NCI-H1105 treated with DMSO at 0.1 percent for 48 hours (cell line): ENCODE measurements around the gene TBC1D22A.

Experiments used
- DNase-seq: peaks from one replicate; lab custom pipeline; 2025; lab: John Stamatoyannopoulos, UW

Gene TBC1D22A

DNA sequence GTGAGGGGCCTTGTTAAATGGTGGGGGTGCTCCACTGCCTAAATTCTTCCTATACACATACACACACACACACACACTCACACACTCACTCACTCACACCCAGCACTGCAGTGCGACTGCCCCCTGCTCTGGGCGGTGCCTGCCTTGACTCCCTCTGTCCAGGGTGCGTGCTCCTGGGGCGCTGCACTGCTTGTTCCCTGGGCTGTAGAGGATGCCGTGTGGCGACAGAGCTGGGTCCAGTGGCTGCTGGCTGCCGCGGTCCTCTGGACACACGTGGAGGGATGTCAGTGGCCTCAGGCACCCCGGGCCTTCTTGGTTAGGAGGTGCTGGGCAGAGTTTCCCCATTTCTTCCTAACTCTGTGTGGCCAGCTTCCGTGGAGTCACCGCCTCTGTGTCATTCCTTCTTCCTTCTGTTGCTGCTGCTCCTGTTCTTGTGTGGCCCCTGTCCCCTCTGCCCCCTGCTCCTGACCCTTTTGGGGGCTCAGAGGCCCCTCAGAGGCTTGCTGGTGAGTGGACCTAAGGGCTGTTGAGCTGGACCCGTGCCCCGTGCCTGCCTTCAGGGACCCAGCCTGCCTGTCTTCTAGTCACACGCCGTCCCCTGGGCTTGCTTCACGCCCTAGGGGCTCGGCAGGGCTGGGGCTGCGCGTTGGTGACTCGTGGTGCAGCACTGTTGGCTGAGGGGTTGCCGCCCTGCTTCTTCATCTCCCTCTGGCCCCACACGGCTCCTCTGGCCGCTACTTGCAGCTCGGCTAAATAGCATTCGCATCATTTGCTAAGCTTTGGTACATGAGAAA lies 147.0 kb downstream of the TBC1D22A start:
- no peak for DNase-seq

DNA sequence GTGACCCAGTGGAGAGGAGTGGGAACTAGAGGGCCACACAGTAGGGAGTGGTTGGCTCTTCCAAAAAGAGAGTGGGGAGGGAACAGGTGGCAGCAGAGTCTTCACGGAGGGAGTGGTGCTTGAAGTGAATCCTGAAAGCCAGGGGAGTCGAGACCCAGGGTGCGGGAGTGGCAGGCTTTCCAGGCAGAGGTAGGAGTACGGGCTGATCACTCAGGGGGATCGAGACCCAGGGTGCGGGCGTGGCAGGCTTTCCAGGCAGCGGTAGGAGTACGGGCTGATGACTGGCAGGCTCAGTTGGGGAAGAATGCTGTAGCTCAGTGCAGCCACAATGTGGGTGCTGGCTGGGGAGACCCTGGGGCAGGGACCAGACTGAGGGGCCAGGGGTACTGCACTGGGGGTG lies 148.2 kb downstream of the TBC1D22A start:
- no peak for DNase-seq

DNA sequence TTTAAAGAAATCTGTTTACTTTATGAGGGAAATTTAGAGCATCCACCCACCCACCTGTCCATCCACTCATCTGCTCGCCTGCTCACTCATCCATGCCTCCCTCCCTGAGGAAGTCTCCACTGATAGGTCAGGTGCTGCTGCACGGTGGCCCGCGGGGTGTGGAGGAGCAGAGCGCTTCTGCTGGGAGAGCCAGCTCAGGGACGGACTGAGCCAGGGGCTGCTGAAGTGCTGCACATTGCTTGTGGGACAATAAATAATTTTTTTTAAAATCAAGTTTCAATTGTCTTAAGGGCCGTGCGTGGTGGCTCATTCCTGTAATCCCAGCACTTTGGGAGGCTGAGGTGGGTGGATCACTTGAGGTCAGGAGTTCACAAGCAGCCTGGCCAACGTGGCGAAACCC lies 148.9 kb downstream of the TBC1D22A start:
- DNase-seq = no peak

DNA sequence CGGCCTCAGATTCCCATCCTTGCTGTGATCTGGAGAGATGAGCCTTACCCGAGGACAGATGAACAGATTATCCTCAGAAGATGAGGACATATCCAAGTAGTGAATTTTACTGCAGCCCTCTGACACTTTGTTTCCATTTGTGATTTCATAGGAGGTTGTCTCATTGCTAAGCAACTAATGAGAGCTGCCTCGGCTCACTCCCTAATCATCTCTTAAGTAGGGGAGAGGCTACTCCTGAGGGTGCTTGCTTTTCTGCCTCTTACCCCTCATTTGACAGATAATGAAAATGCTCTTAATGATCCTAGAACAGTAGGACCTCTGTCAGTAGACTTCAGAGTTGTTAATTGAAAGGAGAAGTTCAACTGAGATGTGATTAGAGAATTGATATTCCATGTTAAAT lies 150.9 kb downstream of the TBC1D22A start:
- peak; percentile 38 for DNase-seq

DNA sequence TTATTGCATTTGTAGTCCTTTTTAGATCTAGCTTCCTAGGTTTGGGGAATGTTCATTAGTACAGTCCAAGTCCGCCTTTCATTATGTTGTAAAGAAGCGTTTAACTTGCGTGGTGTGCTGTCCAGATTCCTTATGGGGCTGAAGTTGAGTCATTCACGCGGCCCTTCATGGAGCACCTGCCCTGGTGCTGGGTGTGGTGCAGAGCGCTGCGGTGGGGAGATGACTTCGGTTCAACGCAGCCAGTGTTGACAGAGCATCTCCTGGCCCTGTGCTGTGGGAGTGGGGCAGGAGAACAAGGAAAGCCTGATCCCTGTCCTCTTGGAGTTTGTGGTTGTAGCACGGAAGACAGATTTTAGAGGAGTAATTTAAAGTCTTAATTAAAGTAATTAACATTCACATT lies 152.0 kb downstream of the TBC1D22A start:
- DNase-seq = no peak

DNA sequence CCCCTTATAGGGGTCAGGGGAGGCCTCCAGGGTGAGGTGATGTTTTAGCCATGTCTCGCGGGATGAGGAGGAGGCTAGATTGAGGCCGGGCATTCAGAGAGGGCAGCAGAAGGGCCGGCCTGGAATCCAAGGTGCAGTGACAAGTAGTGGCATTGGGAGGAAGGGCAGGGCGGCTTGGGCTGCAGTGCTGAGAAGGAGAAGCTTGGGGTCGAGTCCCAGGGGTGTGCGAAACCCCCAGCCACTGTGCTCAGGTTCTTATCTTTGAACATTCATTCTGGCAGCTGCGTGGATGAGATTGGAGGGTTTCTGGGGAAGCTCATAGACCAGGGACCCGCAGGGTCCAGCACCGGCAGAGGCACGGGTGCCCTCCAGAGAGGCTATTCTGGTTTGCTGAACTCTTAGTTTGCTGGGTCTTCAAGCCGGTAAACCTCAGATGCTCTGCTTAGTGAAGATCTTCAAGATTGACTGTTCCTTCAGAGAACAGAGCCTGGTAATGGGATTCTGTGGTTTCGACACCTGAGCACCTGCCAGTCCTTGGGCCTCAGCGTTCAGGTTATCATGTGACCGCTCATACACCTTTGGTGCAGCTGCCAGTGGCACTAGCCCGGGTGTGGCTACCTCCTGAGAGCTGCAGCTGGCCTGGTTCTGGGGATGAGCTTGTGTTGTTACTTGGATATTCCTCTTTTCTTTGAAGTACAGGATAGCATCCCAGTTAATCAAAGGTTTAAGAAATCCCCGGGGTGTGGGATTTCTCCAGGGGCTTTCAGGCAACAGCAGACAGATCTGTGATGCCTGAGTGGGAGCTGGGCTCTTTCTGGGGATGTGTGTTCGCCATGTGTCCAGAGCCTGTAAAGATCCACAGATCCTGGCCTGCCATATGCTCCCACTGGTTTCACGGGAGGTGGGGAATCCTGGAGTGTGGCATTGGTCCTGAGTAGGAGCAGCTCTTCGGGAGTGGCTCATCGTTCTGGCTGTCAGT lies 152.8 kb downstream of the TBC1D22A start:
- DNase-seq = peak; percentile 62

DNA sequence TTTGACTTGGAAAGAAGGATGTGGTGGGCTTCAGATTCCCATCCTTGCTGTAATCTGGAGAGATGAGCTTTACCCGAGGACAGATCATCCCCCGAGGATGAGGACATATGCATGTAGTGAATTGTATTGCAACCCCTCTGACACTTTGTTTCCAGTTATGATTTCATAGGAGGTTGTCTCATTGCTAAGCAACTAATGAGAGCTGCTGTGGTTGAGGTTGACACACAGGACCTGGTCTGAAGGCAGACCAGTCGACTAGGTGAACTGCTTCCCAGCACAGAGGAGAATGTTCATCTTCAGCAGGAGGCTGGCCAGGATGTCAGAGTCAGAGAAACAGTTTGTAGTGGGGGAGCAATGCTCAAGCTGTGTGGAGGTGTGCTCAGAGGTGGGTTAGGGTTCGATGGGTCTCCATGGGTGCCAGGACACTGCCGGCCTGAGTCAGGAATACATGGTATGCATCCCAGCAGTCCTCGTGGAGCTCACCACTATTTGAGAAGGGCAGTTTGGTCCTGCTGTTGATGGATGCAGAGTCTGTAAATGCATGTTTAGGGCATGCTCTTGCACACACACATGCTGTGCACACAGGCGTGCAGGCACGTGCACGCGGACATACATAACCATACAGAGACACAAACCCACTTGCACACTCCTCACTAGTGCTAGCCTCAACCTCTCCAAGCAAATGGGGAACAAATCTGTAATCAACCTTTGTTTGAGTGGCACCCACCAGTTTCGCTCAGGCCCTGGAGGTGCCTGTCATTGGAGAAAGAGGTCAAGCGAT lies 153.7 kb downstream of the TBC1D22A start:
- no peak for DNase-seq

DNA sequence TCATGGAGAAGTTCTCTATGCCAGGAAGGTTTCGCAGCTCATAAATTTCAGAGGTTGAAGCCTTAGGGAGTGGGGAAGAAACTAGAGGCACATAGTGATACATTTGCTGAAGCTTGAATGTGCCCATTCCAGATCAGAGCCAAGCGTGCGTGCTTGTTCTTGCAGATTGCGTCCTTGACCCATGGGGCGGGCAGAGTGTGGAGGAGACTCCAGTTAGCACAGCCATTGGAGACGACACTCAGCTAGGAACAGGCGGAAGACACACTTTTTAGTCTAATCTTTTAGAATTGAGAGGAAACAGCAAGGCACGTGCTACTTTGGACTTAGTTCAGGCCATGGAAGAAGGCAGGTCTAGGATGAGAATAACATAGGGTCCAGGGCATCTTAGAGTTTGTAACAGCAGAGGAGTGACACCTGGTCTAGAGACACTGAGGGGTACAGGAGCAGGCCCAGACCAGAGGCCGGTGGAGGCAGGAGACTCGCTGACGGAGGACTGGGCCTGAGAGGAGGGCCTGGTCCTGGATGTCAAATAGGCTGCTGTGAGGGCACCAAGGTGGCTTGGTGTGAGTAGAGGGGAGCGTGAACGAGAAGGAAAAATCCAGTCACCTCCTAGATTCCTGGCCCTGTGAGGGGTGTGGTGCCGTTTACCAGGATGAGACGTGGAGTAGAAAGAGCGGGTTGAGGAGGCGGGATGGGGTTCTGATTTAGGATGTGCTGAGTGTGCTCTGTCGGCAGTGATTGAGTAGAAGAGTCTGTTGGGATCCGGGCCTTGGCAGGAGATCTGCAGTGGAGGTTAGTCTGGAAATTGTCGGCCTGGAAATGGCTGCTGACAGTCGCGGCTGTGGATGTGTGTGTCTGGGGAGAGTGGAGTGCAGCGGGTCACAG lies 154.7 kb downstream of the TBC1D22A start:
- no peak for DNase-seq

DNA sequence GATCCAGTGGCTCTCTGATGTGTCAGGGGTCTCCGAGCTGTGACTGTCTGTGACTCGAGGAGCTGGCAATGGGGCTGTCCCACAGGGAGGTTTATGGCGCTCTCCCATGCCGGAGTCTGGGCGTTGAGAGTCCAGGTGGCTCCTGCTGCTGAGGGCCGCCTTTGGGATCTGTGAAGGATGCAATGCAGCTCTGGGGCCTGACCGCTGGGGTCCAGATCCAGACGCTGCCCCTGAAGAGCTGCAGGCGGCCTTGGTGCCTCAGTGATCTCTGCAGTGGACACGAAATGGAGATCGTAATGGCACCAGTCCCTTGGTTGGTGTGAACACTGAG lies 155.3 kb downstream of the TBC1D22A start:
- DNase-seq = no peak

DNA sequence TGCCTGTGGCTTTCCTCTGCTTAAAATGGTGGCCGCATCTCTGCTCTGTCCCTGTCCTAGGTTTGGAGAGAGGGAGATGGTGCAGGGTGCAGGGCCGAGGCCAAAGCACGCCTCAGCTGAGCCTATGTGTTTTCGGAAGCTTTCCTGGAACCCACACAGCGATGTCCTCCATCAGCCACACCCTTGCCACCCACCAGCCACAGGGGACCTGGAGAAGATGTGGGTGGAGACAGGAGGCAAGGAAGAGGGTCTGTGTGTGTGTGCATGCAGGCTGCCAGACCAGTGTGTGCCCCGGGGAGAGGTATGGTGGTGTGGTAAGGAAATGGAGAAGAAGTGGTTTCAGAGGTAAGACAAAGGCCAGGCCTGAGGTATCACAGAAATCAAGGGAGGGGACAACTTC lies 155.7 kb downstream of the TBC1D22A start:
- no peak for DNase-seq

DNA sequence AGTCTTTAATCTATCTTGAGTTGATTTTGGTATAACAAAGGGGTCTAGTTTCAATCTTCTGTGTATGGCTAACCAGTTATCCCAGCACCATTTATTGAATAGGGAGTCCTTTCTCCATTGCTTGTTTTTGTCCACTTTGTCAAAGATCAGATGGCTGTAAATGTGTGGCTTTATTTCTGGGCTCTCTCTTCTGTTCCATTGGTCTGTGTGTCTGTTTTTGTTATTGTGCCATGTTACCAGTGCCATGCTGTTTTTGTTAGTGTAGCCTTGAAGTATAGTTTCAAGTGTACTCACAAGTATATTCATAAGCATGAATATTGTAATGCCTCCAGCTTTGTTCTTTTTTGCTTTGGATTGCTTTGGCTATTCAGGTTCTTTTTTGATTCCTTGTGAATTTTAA lies 159.6 kb downstream of the TBC1D22A start:
- DNase-seq = no peak

DNA sequence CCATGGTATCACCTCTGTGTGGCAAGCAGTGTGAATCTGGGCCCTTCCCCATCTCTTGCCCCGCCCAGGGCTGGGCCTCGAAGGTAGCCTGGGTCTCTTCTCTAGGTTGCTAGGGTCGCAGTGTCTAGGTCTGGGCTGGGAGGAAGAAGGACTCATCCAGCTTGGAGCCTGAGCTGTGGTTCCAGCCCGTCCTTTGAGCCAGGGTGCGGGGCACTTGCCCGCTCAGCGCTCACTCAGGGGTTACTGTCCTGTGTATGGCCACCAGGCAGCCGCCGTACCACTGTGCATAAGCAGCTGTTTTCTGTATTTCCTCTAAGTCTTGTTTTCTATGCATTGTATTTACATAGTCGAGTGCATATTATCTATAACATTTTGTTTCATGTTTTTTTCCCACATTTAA lies 160.9 kb downstream of the TBC1D22A start:
- no peak for DNase-seq

DNA sequence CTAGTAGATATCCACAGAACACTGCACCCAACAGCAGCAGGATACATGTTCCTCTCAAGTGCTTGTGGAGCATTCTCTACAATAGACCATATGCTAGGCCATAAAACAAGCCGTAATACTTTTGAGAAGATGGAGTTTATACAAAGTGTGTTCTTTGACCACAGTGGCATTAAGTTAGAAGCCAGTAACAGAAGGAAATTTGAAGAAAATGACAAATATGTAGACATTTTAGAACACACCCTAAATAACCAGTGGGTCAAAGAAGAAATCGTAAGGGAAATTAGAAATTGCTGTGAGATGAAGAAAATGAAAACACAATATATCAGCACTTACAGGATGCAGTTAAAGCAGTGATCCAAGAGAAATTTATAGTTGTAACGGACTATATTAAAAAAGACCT lies 163.4 kb downstream of the TBC1D22A start:
- no peak for DNase-seq

DNA sequence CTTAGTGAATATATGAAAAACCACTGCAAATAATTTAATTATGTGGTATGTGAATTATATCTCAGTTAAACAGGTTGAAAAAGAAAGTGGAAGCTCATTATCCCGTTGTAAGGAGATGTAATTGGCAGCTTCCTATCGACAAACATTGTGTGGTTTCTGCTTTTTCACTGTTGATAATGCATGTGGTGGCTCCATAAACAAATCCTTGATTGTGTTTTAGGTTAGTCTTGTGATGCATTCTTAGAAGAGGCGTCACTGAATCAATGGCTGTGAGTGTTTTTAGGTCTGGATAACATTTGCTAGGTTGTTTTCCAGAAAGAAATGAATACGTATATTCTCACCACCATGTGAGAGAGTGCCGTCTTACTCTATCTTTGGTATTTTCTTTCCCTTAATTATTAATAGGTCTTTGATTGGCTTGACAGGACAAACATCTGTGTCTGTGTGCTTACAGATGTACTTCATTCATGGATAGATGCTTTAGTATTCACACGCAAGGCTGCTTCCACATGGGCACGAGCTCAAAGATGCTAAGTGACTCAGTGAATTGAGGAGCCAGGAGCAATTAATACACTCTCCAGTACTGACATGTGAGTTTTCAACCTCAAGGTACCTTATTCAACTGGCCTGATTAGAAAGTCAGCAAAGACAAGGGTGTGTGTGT lies 166.7 kb downstream of the TBC1D22A start:
- no peak for DNase-seq

DNA sequence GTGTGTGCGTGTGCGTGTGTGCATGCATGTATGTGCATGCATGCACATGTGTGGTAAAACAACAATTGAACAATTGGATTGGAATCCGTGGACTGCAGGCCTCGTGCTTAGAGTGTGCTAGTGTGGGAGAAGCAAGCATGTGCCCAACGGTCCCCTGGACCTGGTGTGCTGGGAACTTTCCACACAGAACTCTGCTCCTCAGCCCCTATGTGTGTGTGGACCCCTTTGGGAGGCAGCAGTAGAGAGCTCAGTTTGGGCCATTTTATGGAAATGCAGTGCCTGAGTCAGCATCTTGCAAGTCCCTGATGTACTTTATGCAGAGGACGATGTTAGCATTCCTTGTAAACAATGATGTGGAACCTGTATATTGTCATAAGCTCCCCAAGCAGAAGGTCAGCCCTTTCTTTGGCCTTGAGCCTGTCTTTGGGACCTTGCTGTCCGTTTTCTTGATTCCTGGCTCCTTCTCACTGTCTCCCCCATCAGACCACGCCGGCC lies 167.3 kb downstream of the TBC1D22A start:
- DNase-seq = no peak

DNA sequence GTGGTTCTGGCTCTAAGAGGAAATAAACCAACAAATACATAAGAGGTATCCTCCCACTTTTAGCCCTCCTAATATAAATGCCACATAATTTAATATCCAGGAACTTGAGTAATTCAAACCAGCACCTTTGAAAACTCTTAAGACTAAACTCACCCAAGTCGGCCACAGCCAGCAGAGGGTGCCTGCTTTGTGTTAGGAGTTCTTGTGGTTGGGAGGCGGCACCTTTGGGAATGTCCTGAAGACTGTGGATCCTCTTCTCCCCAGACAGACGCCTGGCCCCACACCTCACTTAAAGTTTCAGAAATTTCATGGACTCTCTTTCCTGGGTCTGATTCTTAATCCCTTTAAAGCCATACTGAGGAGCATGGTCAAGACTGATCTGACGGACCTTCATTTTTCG lies 169.0 kb downstream of the TBC1D22A start:
- no peak for DNase-seq

DNA sequence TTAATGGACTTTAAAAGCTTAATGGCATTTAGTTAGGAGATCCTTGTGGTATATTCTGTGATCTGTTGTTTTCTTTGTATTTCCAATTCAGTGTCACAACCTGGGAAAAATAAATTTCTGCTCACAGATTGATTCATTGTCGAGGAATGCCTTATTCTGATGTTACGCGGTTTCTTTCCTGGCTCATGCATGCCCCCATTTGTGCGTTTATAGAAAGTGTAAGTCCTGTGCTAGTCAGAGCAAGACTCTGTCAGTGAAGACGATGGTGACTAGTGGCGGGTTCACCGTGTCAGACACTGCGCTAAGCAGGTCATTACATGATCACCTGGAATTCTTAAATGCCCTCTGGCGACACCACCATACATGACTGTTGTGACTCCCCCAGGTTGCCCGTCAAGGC lies 169.4 kb downstream of the TBC1D22A start:
- DNase-seq = no peak

DNA sequence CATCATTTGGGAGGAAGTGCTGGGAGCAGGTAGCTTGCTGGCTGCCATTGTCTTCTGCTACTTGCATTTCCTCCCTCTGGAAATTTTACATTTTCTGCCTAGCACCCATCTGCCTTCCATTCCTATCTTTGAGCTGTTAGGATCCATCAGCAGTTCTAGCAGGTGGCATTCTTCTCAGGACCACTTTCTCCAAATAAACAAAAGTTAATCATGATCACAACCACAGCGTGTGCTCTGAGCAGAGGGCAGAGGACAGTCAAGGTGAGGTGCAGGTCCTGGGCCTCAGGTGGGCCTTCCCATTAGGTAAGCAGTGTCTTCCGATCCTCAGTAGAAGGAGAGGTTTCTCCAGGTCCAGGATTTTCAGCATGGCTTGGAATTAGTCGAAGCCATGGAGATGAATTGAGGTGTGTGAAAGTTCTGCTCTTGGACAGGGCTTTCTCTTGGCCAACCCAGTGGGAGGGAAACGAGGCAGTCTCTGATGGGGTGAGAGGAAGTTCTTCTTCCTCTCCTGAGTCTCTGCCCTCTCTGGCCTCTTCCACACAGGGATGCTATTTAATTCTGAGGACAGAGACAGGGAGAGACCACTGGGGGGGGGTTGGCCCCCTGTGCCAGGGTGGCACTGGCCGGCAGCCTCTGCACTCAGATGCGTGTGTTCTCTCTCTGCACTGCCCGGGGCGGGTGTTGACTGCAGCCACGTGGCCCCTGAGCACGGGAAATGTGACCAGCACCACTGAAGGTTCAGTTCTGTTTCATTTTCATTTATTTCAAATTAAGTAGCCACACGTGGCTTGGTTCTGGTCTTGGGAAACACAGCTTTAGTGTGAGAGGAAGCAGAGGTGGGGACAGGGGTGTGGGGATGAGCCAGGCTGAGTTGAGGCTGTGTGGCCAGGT lies 170.8 kb downstream of the TBC1D22A start:
- no peak for DNase-seq

DNA sequence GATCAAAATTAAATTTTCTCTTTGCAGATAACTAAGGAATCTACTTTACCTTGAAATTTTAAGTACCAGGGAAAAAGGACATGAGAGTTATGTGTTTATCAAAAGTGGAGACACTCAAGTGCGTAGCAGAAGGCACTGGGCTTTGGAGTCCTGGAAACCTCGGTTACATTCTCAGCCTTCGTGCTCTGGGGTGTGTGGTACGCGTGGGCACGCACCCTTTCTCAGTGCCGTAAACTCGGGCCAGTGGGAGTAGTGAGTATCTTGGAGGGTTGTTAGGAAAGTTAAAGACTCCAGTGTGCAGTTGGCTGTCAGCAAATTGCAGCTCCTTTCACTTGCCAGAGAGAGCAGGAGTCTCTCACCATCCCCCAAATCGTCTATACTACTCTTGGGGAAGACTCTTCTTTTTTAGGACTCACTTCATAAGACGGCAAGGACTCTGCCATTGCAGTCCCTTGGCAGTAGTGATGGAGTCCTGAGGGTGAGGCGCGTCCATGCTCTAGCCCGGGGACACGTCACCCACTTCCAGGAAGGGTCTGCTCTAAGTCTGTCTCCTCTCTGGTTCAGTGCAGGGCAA lies 171.8 kb downstream of the TBC1D22A start:
- no peak for DNase-seq
